Thymus (tissue), 11 donors: ENCODE results near the gene GORASP1. TPM values are rescaled to one million over a fixed set of nuclear protein-coding genes. Genes with fewer than 3 reads are reported as not detected.

Source experiments
- DNase-seq, 9 donors: peaks; one replicate each; pipeline ENCODE4 v3.0.0-alpha.2; 2013; ENCODE audit warnings: low spot score in 9 of 9, low read depth in 6 of 9, missing footprints in 1 of 9
- H3K27ac ChIP-seq, 2 donors: one replicate each; pipeline ENCODE4 v1.5.1; 2013; ENCODE audit warnings: control low read depth in 1 of 2, low read depth in 1 of 2, low read length in 1 of 2, mild to moderate bottlenecking in 1 of 2, moderate library complexity in 1 of 2
- H3K27me3 ChIP-seq, 2 donors: one replicate each; pipeline ENCODE4 v1.5.1; 2013; ENCODE audit warnings: low read length in 1 of 2; ENCODE audit not compliant: control insufficient read depth in 2 of 2, insufficient read depth in 1 of 2
- H3K36me3 ChIP-seq, 2 donors: one replicate each; pipeline ENCODE4 v1.5.1; 2013; ENCODE audit warnings: low read length in 1 of 2, mild to moderate bottlenecking in 1 of 2, moderate library complexity in 1 of 2; ENCODE audit not compliant: control insufficient read depth in 2 of 2, insufficient read depth in 2 of 2
- H3K4me1 ChIP-seq, 2 donors: one replicate each; pipeline ENCODE4 v1.5.1; 2013; ENCODE audit warnings: low read length in 2 of 2; ENCODE audit not compliant: control insufficient read depth in 2 of 2, insufficient read depth in 2 of 2
- H3K4me3 ChIP-seq, 2 donors: one replicate each; pipeline ENCODE4 v1.5.1; 2013; ENCODE audit warnings: low read length in 2 of 2, control low read depth in 1 of 2, mild to moderate bottlenecking in 1 of 2
- H3K9me3 ChIP-seq, 2 donors: one replicate each; pipeline ENCODE4 v1.5.1; 2013; ENCODE audit warnings: low read length in 1 of 2, mild to moderate bottlenecking in 1 of 2; ENCODE audit not compliant: control insufficient read depth in 2 of 2, insufficient read depth in 1 of 2
- whole genome bisulfite sequencing: extraction: QIAGEN DNeasy Blood & Tissue Kit; methylation state at CpG from one replicate; pipeline ENCODE4 v1.1.7; 2013; 5-methylcytosine and 5-hydroxymethylcytosine counted together
- polyA plus RNA-seq: library from polyadenylated mRNA; stranded (reverse); fragments of 200-250 nt; gene quantifications from one replicate; pipeline ENCODE4 v1.2.3, GENCODE V29; 2013
- total RNA-seq: library from RNA; stranded (reverse); fragments of 120-200 nt; gene quantifications from one replicate; pipeline ENCODE4 v1.2.4, GENCODE V29; 2013
- donor health status: healthy.

GORASP1 gene
- total and polyA plus RNA-seq, 2 donors: 19.7 to 26.2 TPM

GRCh38 chr3:39051649-39052561, 55.5 kb downstream of the GORASP1 start, which contains the start of the genes SCN11A and WDR48:
SCN11A (minus strand) TSS chr3:39051944; CDS start chr3:38950362, 101,582 bp downstream.
WDR48 (plus strand) TSS chr3:39052016; CDS start chr3:39052026, 10 bp downstream.
- DNase-seq: peak; percentile 85 to 97 (median 93)
- 1% methylated on average over 68 of the region's 68 CpGs for WGBS
- H3K27ac ChIP-seq: peak within 1 kb of the TSS; percentile 92 to 97
- H3K9me3 ChIP-seq: no peaks in the 10 kb centered on the region
- H3K4me1 ChIP-seq: peaks cover 6 to 8% of the 10 kb centered on the region in 2 donors
- H3K36me3 ChIP-seq: no peaks in the 10 kb centered on the region
- H3K4me3 ChIP-seq: peak within 1 kb of the TSS; percentile 76 to 81
- no peaks in the 10 kb centered on the region for H3K27me3 ChIP-seq

DNA sequence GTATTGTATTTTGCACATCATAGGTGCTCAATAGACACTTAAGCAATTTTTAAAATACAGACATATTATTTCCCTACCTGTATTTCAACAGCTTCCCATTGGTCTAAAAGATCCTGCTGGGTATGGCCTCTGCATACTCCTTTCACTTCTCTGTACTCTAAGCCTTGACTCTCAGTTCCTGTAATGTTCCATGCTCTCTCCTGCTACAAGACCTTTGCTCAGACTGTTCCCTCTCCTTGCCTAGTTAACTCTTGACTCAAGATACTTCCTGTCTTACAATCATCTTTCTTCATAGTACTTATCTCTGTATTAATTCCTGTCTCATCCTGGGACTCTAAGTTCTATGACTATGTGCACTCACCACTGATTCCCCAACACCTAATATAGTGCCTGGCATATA, 57.4 kb downstream of the GORASP1 start:
- DNase-seq: peak in 2 of 9 donors; percentile 4 to 12
- Histone ChIP-seq H3K36me3 (no peaks in the 10 kb centered on the region), H3K27ac (no peak overlapping the region), H3K27me3 (no peaks in the 10 kb centered on the region), H3K4me3 (no peak overlapping the region), H3K9me3 (no peaks in the 10 kb centered on the region), H3K4me1 (peaks cover 6 to 8% of the 10 kb centered on the region in 2 donors)

Other genes starting within 250 kb of the GORASP1 start
- gene SCN11A, start 55.7 kb downstream of the GORASP1 start, total RNA-seq: 0.38 TPM
- 0.59 TPM for gene SCN11A, start 55.7 kb downstream of the GORASP1 start, polyA plus RNA-seq
- gene WDR48, start 55.6 kb downstream of the GORASP1 start, total RNA-seq: 37.8 TPM
- gene WDR48, start 55.6 kb downstream of the GORASP1 start, polyA plus RNA-seq: 24.4 TPM
- 1.3 TPM for gene TTC21A, start 53 bp upstream of the GORASP1 start, total RNA-seq
- gene TTC21A, start 53 bp upstream of the GORASP1 start, polyA plus RNA-seq: 12.3 TPM
- 16.1 TPM for gene CSRNP1, start 46.0 kb upstream of the GORASP1 start, total RNA-seq
- 26.1 TPM for gene CSRNP1, start 46.0 kb upstream of the GORASP1 start, polyA plus RNA-seq
- gene XIRP1, start 85.0 kb upstream of the GORASP1 start, total RNA-seq: 0.52 TPM
- gene XIRP1, start 85.0 kb upstream of the GORASP1 start, polyA plus RNA-seq: 1.1 TPM
- gene CX3CR1, start 172.4 kb upstream of the GORASP1 start, total RNA-seq: 2.3 TPM
- gene CX3CR1, start 172.4 kb upstream of the GORASP1 start, polyA plus RNA-seq: 0.55 TPM
- gene CCR8, start 222.1 kb upstream of the GORASP1 start, total RNA-seq: 1.8 TPM
- gene CCR8, start 222.1 kb upstream of the GORASP1 start, polyA plus RNA-seq: 2.1 TPM